NCI-H226 (cell line): ENCODE results near the gene RASAL2.

Experiments
- DNase-seq: peaks from one replicate; pipeline ENCODE4 v3.0.0-alpha.2; 2015

Gene RASAL2

GRCh38 chr1:178093951-178094738, at the start of gene RASAL2:
Gene RASAL2 (plus strand): TSS chr1:178094104. CDS start chr1:178094493, 389 bp downstream.
- DNase-seq: peak; percentile 75

GRCh38 chr1:178046591-178047270, 47.2 kb upstream of the RASAL2 start:
- DNase-seq: no peak

GRCh38 chr1:178047403-178048093, 46.4 kb upstream of the RASAL2 start:
- no peak for DNase-seq

GRCh38 chr1:178048426-178048825, 45.5 kb upstream of the RASAL2 start:
- DNase-seq: no peak

GRCh38 chr1:178048883-178049282, 45.0 kb upstream of the RASAL2 start:
- no peak for DNase-seq

GRCh38 chr1:178050084-178050483, 43.8 kb upstream of the RASAL2 start:
- no peak for DNase-seq

GRCh38 chr1:178051071-178051470, 42.8 kb upstream of the RASAL2 start:
- no peak for DNase-seq

- DNase-seq: no peak
Observed at GRCh38 chr1:178052650-178053461, 41.0 kb upstream of the RASAL2 start.

GRCh38 chr1:178055093-178055492, 38.8 kb upstream of the RASAL2 start:
- no peak for DNase-seq

GRCh38 chr1:178055779-178056471, 38.0 kb upstream of the RASAL2 start:
- no peak for DNase-seq

- no peak for DNase-seq
Observed at GRCh38 chr1:178057141-178057765, 36.7 kb upstream of the RASAL2 start.

GRCh38 chr1:178057912-178058534, 35.9 kb upstream of the RASAL2 start:
- DNase-seq: peak; percentile 43

- DNase-seq: peak; percentile 68
Observed at GRCh38 chr1:178060789-178061556, 32.9 kb upstream of the RASAL2 start.

GRCh38 chr1:178061620-178062019, 32.3 kb upstream of the RASAL2 start:
- DNase-seq: no peak

GRCh38 chr1:178064191-178064821, 29.6 kb upstream of the RASAL2 start:
- DNase-seq: no peak

- no peak for DNase-seq
Observed at GRCh38 chr1:178065250-178065649, 28.7 kb upstream of the RASAL2 start.

GRCh38 chr1:178066296-178066907, 27.5 kb upstream of the RASAL2 start:
- DNase-seq: no peak

- DNase-seq: no peak
Observed at GRCh38 chr1:178066908-178067614, 26.8 kb upstream of the RASAL2 start.

GRCh38 chr1:178071811-178072210, 22.1 kb upstream of the RASAL2 start:
- DNase-seq: no peak
